Right atrium auricular region (tissue), 2 donors: Measurements from ENCODE around the gene UPP2. TPM values are rescaled to one million over a fixed set of nuclear protein-coding genes. Genes with fewer than 3 reads are reported as not detected.

Experiments used
- DNase-seq: peaks from one replicate; pipeline ENCODE4 v3.0.0-alpha.2; 2019; ENCODE audit warnings: low spot score
- H3K27ac ChIP-seq, 2 donors: fragments of 200-600 bp; sonication (generic); 1 replicate in 1 of 2; 2 replicates in 1 of 2; pipeline ENCODE4 v1.5.1; 2016 to 2019
- H3K27me3 ChIP-seq, 2 donors: fragments of 200-600 bp; sonication (generic); one replicate each; pipeline versions ENCODE4 v1.5.1 to v1.6.0; 2017 to 2019
- H3K36me3 ChIP-seq: fragments of 200-600 bp; sonication (generic); one replicate; pipeline ENCODE4 v1.5.1; 2016
- H3K4me1 ChIP-seq, 2 donors: fragments of 200-600 bp; sonication (generic); one replicate each; pipeline versions ENCODE4 v1.5.1 to v1.6.0; 2017 to 2019
- H3K4me3 ChIP-seq, 2 donors: fragments of 200-600 bp; sonication (generic); 1 replicate in 1 of 2; 2 replicates in 1 of 2; pipeline ENCODE4 v1.5.1; 2017 to 2019; ENCODE audit warnings: mild to moderate bottlenecking in 1 of 2, moderate library complexity in 1 of 2
- H3K9me3 ChIP-seq, 2 donors: fragments of 200-600 bp; sonication (generic); one replicate each; pipeline ENCODE4 v1.5.1; 2019
- total RNA-seq, 2 donors: library from RNA; depleted of rRNA; stranded (reverse); fragments of >200 nt; gene quantifications; one replicate each; pipeline ENCODE4 v1.1.0, GENCODE V29; 2016
- TF ChIP-seq, protein P1 (sequence below), 2 donors: fragments of 200-600 bp; sonication (generic); IDR thresholded peaks; one replicate each; pipeline ENCODE4 v1.5.1; 2019; ENCODE audit warnings: antibody characterized with exemption in 2 of 2

UPP2 gene
- total RNA-seq, 2 donors from 2014 or later = not detected

DNA sequence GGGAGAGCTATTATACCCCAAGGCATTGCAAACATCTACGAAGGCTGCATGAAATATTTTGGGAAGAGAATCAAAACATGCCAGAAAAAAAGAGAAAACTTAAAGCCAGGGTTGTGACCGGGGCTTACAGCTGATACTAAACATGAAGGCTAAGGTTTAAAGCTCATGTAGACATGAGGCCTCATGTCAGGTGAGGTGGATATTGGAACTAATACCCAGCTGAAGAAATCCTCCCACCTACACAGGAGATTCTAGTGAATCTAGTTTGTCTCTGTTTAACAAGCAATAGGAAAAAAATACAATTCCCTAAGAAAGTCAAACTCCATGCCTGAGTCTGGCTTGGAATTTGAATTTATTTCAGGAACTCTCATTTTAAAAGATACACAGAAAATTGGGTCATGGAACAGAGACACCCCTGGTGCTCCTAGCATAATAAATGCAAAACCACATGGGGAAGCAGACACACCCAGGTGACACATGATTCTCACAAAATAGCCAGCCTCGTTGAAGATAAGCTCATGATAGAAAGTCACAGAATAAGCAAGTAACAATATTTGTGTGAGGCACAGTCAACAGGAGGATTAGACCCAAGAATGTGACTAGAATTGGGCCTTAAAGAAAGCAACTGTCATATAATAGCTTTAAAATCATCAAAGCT lies 42.2 kb downstream of the UPP2 start:
- H3K27me3 ChIP-seq = no peaks in the 10 kb centered on the region
- no peak for DNase-seq
- no peaks in the 10 kb centered on the region for H3K9me3 ChIP-seq
- H3K27ac ChIP-seq = no peak overlapping the region
- H3K4me1 ChIP-seq = no peaks in the 10 kb centered on the region
- no peak overlapping the region for H3K4me3 ChIP-seq
- H3K36me3 ChIP-seq = no peaks in the 10 kb centered on the region
- TF ChIP-seq, protein P1, sequence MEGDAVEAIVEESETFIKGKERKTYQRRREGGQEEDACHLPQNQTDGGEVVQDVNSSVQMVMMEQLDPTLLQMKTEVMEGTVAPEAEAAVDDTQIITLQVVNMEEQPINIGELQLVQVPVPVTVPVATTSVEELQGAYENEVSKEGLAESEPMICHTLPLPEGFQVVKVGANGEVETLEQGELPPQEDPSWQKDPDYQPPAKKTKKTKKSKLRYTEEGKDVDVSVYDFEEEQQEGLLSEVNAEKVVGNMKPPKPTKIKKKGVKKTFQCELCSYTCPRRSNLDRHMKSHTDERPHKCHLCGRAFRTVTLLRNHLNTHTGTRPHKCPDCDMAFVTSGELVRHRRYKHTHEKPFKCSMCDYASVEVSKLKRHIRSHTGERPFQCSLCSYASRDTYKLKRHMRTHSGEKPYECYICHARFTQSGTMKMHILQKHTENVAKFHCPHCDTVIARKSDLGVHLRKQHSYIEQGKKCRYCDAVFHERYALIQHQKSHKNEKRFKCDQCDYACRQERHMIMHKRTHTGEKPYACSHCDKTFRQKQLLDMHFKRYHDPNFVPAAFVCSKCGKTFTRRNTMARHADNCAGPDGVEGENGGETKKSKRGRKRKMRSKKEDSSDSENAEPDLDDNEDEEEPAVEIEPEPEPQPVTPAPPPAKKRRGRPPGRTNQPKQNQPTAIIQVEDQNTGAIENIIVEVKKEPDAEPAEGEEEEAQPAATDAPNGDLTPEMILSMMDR (IDR thresholded peaks at IDR 0.05) = no peak

GRCh38 chr2:158144914-158145625 lies 43.4 kb downstream of the UPP2 start:
- Histone ChIP-seq H3K27me3 (no peaks in the 10 kb centered on the region), H3K27ac (no peak overlapping the region), H3K4me1 (no peaks in the 10 kb centered on the region), H3K9me3 (no peaks in the 10 kb centered on the region), H3K4me3 (no peak overlapping the region), H3K36me3 (no peaks in the 10 kb centered on the region)
- no peak for DNase-seq
- TF ChIP-seq, protein P1 (IDR thresholded peaks at IDR 0.05) = no peak

DNA sequence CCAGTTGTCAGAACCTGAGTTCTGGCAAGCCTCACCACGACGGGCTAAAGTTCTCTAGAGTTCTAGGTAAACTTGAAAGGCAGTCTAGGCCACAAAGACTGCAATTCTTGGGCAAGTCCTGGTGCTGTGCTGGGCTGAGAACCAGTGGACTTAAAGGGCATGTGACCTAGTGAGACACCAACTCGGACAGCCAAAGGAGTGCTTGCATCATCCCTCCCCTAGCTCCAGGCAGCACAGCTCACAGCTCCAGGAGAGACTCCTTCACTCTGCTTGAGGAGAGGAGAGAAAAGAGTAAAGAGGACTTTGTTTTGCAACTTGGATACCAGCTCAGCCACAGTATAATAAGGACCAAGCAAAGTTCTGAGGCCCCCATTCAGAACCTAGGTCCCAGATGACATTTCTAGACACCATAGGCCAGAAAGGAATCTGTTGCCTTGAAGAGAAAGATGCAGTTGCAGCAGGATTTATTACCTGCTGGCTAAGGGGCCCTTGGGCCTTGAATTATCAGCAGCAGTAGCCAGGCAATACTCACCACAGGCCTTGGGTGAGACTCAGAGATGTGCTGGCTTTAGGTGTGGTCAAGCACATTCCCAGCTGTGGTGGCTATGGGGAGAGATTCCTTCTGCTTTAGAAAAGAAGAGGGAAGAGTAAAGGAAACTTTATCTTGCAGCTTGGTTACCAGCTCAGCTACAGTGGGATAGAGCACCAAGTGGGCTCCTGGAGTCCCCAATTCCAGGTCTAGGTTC lies 51.8 kb downstream of the UPP2 start:
- H3K36me3 ChIP-seq = no peaks in the 10 kb centered on the region
- DNase-seq = no peak
- no peak overlapping the region for H3K4me3 ChIP-seq
- TF ChIP-seq, protein P1 (IDR thresholded peaks at IDR 0.05) = no peak
- H3K27ac ChIP-seq = no peak overlapping the region
- peaks cover 0 to 19% of the 10 kb centered on the region in 2 donors for H3K9me3 ChIP-seq
- H3K4me1 ChIP-seq = no peaks in the 10 kb centered on the region
- no peaks in the 10 kb centered on the region for H3K27me3 ChIP-seq

- Histone ChIP-seq H3K4me1 (no peaks in the 10 kb centered on the region), H3K27ac (no peak overlapping the region), H3K4me3 (no peak overlapping the region), H3K27me3 (no peaks in the 10 kb centered on the region), H3K36me3 (no peaks in the 10 kb centered on the region), H3K9me3 (peaks cover 0 to 19% of the 10 kb centered on the region in 2 donors)
- TF ChIP-seq, protein P1 (IDR thresholded peaks at IDR 0.05) = no peak
- DNase-seq = no peak
Observed at GRCh38 chr2:158154596-158154995, 52.9 kb downstream of the UPP2 start.

DNA sequence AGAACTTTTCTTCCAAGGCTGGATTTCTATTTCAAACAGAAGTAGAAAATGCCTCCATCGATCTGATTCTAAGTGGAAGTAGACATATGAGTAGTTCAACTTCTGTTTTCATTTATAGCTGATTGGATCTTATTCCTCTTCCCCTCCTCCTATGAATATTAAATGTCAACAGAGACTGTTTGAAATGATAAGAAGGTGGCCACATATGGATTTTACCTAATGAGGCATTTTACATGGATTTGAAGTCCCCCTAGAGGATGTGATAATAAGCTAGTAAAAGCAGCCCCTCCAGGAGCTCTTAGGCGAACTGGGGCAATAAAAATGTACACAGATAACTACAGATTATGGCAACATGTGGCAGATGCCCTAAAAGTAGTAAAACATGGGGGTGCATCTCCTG lies 71.0 kb downstream of the UPP2 start:
- TF ChIP-seq, protein P1 (IDR thresholded peaks at IDR 0.05) = no peak
- no peaks in the 10 kb centered on the region for H3K9me3 ChIP-seq
- no peak overlapping the region for H3K4me3 ChIP-seq
- H3K4me1 ChIP-seq = no peaks in the 10 kb centered on the region
- H3K36me3 ChIP-seq = no peaks in the 10 kb centered on the region
- no peak for DNase-seq
- no peaks in the 10 kb centered on the region for H3K27me3 ChIP-seq
- H3K27ac ChIP-seq = no peak overlapping the region
